ENCODE results near the gene RAB11A.

- TF ChIP-seq CTCF (IDR thresholded peaks at IDR 0.05; ENCODE audit: extremely low read depth in 1 of 2, insufficient read depth in 1 of 2, low read depth in 1 of 2, low read length in 2 of 2) (no peak), MYC (IDR thresholded peaks at IDR 0.05; ENCODE audit: low read depth, low read length) (no peak)
Measured at GRCh38 chr15:65893060-65893459, 23.8 kb downstream of the RAB11A start.

All from endothelial cell of umbilical vein (primary cell).